A673 (cell line): ENCODE measurements around the gene TMEFF2. TPM values are rescaled to one million over a fixed set of nuclear protein-coding genes. Genes with fewer than 3 reads are reported as not detected.

ENCODE experiments used
- BruUV-seq: library from RNA; stranded (reverse); fragments of 400-500 nt; replicated peaks from 2 replicates; lab custom pipeline; 2021; lab: Mats Ljungman, UMichigan
- CTCF ChIA-PET: fragments of 300-600 bp; sonication (Branson Sonifier 250); formaldehyde crosslinking; loops from one replicate; lab custom pipeline; 2022; ENCODE audit warnings: antibody characterized with exemption; lab: Charles Lee
- POLR2A ChIA-PET: fragments of 300-600 bp; sonication (Branson Sonifier 250); formaldehyde crosslinking; loops from one replicate; lab custom pipeline; 2022; ENCODE audit warnings: antibody characterized with exemption; ENCODE audit not compliant: low non-redundant PET; lab: Charles Lee
- DNase-seq: peaks from one replicate; pipeline ENCODE4 v3.0.0-alpha.2; 2015; ENCODE audit warnings: low spot score
- H3K27ac ChIP-seq: fragments of 200-600 bp; sonication (generic); 2 replicates; pipeline ENCODE4 v1.5.1; 2016; ENCODE audit warnings: mixed run types, low read depth, mild to moderate bottlenecking, mixed read lengths, antibody characterized with exemption, low read length; ENCODE audit not compliant: poor library complexity, severe bottlenecking
- H3K27me3 ChIP-seq: fragments of 200-600 bp; sonication (generic); replicated peaks from 2 replicates; pipeline ENCODE4 v1.6.1; 2017; ENCODE audit warnings: mixed run types, low read depth, mild to moderate bottlenecking, mixed read lengths, antibody characterized with exemption, low read length; ENCODE audit not compliant: insufficient read depth, poor library complexity
- H3K36me3 ChIP-seq: fragments of 200-600 bp; sonication (generic); 2 replicates; pipeline ENCODE4 v1.6.1; 2016; ENCODE audit warnings: mixed run types, mild to moderate bottlenecking, mixed read lengths, antibody characterized with exemption, low read length; ENCODE audit not compliant: insufficient read depth, poor library complexity, severe bottlenecking
- H3K4me1 ChIP-seq: fragments of 200-600 bp; sonication (generic); 2 replicates; pipeline ENCODE4 v1.6.1; 2017; ENCODE audit warnings: mixed run types, mild to moderate bottlenecking, mixed read lengths, antibody characterized with exemption, low read length; ENCODE audit not compliant: insufficient read depth, poor library complexity, severe bottlenecking
- H3K4me3 ChIP-seq: fragments of 200-600 bp; sonication (generic); 2 replicates; pipeline ENCODE4 v1.5.1; 2016; ENCODE audit warnings: low read depth, mixed run types, mild to moderate bottlenecking, mixed read lengths, low read length; ENCODE audit not compliant: poor library complexity, severe bottlenecking
- H3K9me3 ChIP-seq: fragments of 200-600 bp; sonication (generic); 2 replicates; pipeline ENCODE4 v1.6.1; 2016; ENCODE audit warnings: mixed run types, low read depth, mild to moderate bottlenecking, mixed read lengths, antibody characterized with exemption, low read length; ENCODE audit not compliant: poor library complexity, severe bottlenecking
- EZH2 ChIP-seq: fragments of 200-600 bp; sonication (generic); IDR thresholded peaks from 2 replicates; pipeline ENCODE4 v1.6.1; 2017; ENCODE audit warnings: borderline replicate concordance, low read depth, mild to moderate bottlenecking, mixed read lengths, antibody characterized with exemption, low read length; ENCODE audit not compliant: poor library complexity, severe bottlenecking
- intact Hi-C: fragments of 100-400 bp; cut with micrococcal nuclease; formaldehyde crosslinking; loops from one replicate; pipeline ENCODE4 v1.10.0; 2022; ENCODE audit not compliant: unreplicated experiment
- total RNA-seq: library from RNA; stranded (reverse); gene quantifications from 2 replicates; pipeline ENCODE4 v1.2.3, GENCODE V29; 2021
- TF ChIP-seq, protein P1 (sequence below): fragments of 300-800, 200-600 bp; sonication (generic); conservative IDR thresholded peaks from 2 replicates; pipeline ENCODE4 v1.5.1; 2017; ENCODE audit warnings: low read depth, mild to moderate bottlenecking, antibody characterized with exemption, low read length, moderate library complexity, mixed read lengths

TMEFF2 gene
- total RNA-seq, 1 experiment from 2014 or later, result 7.0 TPM

DNA sequence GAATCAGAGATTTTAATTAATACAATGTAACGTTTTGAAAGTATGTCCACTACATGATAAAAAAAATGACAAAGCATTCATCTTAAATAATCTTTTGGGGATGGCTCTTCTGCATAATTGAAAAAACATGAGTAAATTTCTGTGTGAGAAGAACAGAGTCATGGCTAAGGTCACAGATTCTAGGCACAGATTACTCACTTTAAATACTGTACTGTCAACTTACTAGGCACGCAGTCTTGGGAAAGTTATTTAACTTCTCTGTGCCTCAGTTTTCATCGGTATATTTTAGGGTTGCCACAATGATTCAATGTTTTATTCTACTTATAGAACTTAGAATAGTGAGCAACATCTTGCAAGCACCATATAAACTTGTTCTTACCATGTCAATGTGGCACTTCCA lies 49.2 kb downstream of the TMEFF2 start:
- no peak for TF ChIP-seq EZH2
- TF ChIP-seq, protein P1, sequence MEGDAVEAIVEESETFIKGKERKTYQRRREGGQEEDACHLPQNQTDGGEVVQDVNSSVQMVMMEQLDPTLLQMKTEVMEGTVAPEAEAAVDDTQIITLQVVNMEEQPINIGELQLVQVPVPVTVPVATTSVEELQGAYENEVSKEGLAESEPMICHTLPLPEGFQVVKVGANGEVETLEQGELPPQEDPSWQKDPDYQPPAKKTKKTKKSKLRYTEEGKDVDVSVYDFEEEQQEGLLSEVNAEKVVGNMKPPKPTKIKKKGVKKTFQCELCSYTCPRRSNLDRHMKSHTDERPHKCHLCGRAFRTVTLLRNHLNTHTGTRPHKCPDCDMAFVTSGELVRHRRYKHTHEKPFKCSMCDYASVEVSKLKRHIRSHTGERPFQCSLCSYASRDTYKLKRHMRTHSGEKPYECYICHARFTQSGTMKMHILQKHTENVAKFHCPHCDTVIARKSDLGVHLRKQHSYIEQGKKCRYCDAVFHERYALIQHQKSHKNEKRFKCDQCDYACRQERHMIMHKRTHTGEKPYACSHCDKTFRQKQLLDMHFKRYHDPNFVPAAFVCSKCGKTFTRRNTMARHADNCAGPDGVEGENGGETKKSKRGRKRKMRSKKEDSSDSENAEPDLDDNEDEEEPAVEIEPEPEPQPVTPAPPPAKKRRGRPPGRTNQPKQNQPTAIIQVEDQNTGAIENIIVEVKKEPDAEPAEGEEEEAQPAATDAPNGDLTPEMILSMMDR, result no peak
- no peak for DNase-seq
- Histone ChIP-seq H3K4me3 (no peak overlapping the region), H3K4me1 (peaks cover 35% of the 10 kb centered on the region), H3K36me3 (no peaks in the 10 kb centered on the region), H3K27ac (peak overlapping the region; percentile 25), H3K27me3 (no peaks in the 10 kb centered on the region), H3K9me3 (no peaks in the 10 kb centered on the region)
- intact Hi-C loops, result no loop called here
- CTCF ChIA-PET, result no interaction called here
- BruUV-seq, result no TSS peak
- POLR2A ChIA-PET, result no interaction called here

GRCh38 chr2:192140236-192140839 lies 54.4 kb downstream of the TMEFF2 start:
- CTCF ChIA-PET, result interaction anchor here (0.6 kb wide), 1 partner anchor 61 kb away, joined by 4 read pairs; no protein-coding TSS in a partner anchor
- TF ChIP-seq EZH2, result no peak
- TF ChIP-seq, protein P1, result no peak
- intact Hi-C loops, result no loop called here
- Histone ChIP-seq H3K36me3 (no peaks in the 10 kb centered on the region), H3K4me1 (no peaks in the 10 kb centered on the region), H3K9me3 (no peaks in the 10 kb centered on the region), H3K27ac (no peak overlapping the region), H3K4me3 (no peak overlapping the region), H3K27me3 (no peaks in the 10 kb centered on the region)
- no TSS peak for BruUV-seq
- POLR2A ChIA-PET, result no interaction called here
- DNase-seq, result no peak

GRCh38 chr2:192139813-192140212 lies 54.9 kb downstream of the TMEFF2 start:
- intact Hi-C loops, result no loop called here
- TF ChIP-seq EZH2, result no peak
- TF ChIP-seq, protein P1, result no peak
- CTCF ChIA-PET, result no interaction called here

More at GRCh38 chr2:192139813-192140212, 54.9 kb downstream of the TMEFF2 start:
- no peak overlapping the region for H3K27ac ChIP-seq
- DNase-seq, result no peak
- no peaks in the 10 kb centered on the region for H3K36me3 ChIP-seq
- no peaks in the 10 kb centered on the region for H3K27me3 ChIP-seq
- H3K4me3 ChIP-seq, result no peak overlapping the region
- BruUV-seq, result no TSS peak
- H3K9me3 ChIP-seq, result no peaks in the 10 kb centered on the region
- POLR2A ChIA-PET, result no interaction called here
- H3K4me1 ChIP-seq, result no peaks in the 10 kb centered on the region
